Natural killer cell (primary cell): ENCODE results near the gene MYO1C. TPM values are rescaled to one million over a fixed set of nuclear protein-coding genes. Genes with fewer than 3 reads are reported as not detected.

ENCODE experiments used
- ATAC-seq, 3 donors: fragments of 150-1000 bp in 2 of 3; fragments of 200-7000 bp in 1 of 3; cut with Tn5 transposase; 1 replicate in 1 of 3; 2 replicates in 2 of 3; pipeline ENCODE4 v1.10.0; 2021; ENCODE audit warnings: mild to moderate bottlenecking in 2 of 3, moderate library complexity in 2 of 3
- DNase-seq, 2 donors: peaks; one replicate each; pipeline versions ENCODE4 v3.0.0 to v3.0.0-alpha.2; 2013 to 2021; ENCODE audit warnings: mixed read lengths in 1 of 2
- H3K27ac ChIP-seq: one replicate; pipeline ENCODE4 v1.5.1; 2013; ENCODE audit warnings: mild to moderate bottlenecking, low read length
- H3K27me3 ChIP-seq: one replicate; pipeline ENCODE4 v1.6.1; 2013; ENCODE audit warnings: low read length; ENCODE audit not compliant: control insufficient read depth, insufficient read depth
- H3K36me3 ChIP-seq: one replicate; pipeline ENCODE4 v1.6.1; 2013; ENCODE audit warnings: low read length; ENCODE audit not compliant: control insufficient read depth, insufficient read depth
- H3K4me1 ChIP-seq: one replicate; pipeline ENCODE4 v1.6.1; 2013; ENCODE audit warnings: low read length; ENCODE audit not compliant: control insufficient read depth, insufficient read depth
- H3K4me3 ChIP-seq: one replicate; pipeline ENCODE4 v1.5.1; 2013; ENCODE audit warnings: low read length
- H3K9me3 ChIP-seq: one replicate; pipeline ENCODE4 v1.6.1; 2013; ENCODE audit warnings: low read length; ENCODE audit not compliant: control insufficient read depth, insufficient read depth
- H3K27ac Mint-ChIP-seq, 2 donors: one replicate each; pipeline ENCODE4 v1.8.0; 2022; ENCODE audit warnings: mild to moderate bottlenecking in 2 of 2, mixed read lengths in 2 of 2, moderate library complexity in 1 of 2
- H3K27me3 Mint-ChIP-seq, 2 donors: one replicate each; pipeline ENCODE4 v1.8.0; 2022; ENCODE audit warnings: low read depth in 2 of 2, mixed read lengths in 2 of 2
- H3K36me3 Mint-ChIP-seq: one replicate; pipeline ENCODE4 v1.8.0; 2022; ENCODE audit warnings: mixed read lengths
- H3K4me1 Mint-ChIP-seq, 2 donors: one replicate each; pipeline ENCODE4 v1.8.0; 2022; ENCODE audit warnings: mixed read lengths in 2 of 2
- H3K4me3 Mint-ChIP-seq: one replicate; pipeline ENCODE4 v1.8.0; 2022; ENCODE audit warnings: mild to moderate bottlenecking, moderate library complexity, mixed read lengths
- H3K9me3 Mint-ChIP-seq, 2 donors: one replicate each; pipeline ENCODE4 v1.8.0; 2022; ENCODE audit warnings: mixed read lengths in 2 of 2
- WGBS: methylation state at CpG from one replicate; pipeline ENCODE4 v1.1.7; 2013; ENCODE audit warnings: missing lambda C conversion rate; ENCODE audit not compliant: insufficient coverage; 5-methylcytosine and 5-hydroxymethylcytosine counted together
- intact Hi-C: fragments of 100-400 bp; cut with micrococcal nuclease; formaldehyde crosslinking; loops from one replicate; pipeline ENCODE4 v1.14.2; 2022
- total RNA-seq, 4 donors: library from RNA; stranded (reverse); fragments of 120-200 nt in 1 of 4; gene quantifications; one replicate each; pipeline versions ENCODE4 v1.2.3 to v1.2.4, GENCODE V29; 2013 to 2022
- TF ChIP-seq, protein P1 (sequence below): fragments of 200-600 bp; IDR thresholded peaks from one replicate; pipeline ENCODE4 v1.8.0; 2022; ENCODE audit warnings: antibody characterized with exemption

The MYO1C gene
- total RNA-seq, 3 donors from 2014 or later (not counting 1 experiment from before 2014, with no cell fraction given): 4.0 to 39.6 (median 24.0) TPM

- no peaks in the 10 kb centered on the region for H3K27me3 Mint-ChIP-seq
- no peaks in the 10 kb centered on the region for H3K36me3 Mint-ChIP-seq
- intact Hi-C loops: loop anchor here (5.0 kb wide), 1 partner anchor 108 kb away; the partner anchor contains the start of gene SLC43A2
- peaks cover 24% of the 10 kb centered on the region for H3K4me1 ChIP-seq
- TF ChIP-seq, protein P1, sequence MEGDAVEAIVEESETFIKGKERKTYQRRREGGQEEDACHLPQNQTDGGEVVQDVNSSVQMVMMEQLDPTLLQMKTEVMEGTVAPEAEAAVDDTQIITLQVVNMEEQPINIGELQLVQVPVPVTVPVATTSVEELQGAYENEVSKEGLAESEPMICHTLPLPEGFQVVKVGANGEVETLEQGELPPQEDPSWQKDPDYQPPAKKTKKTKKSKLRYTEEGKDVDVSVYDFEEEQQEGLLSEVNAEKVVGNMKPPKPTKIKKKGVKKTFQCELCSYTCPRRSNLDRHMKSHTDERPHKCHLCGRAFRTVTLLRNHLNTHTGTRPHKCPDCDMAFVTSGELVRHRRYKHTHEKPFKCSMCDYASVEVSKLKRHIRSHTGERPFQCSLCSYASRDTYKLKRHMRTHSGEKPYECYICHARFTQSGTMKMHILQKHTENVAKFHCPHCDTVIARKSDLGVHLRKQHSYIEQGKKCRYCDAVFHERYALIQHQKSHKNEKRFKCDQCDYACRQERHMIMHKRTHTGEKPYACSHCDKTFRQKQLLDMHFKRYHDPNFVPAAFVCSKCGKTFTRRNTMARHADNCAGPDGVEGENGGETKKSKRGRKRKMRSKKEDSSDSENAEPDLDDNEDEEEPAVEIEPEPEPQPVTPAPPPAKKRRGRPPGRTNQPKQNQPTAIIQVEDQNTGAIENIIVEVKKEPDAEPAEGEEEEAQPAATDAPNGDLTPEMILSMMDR: no peak
- no peak overlapping the region for H3K4me3 ChIP-seq
- no peaks in the 10 kb centered on the region for H3K9me3 Mint-ChIP-seq
- 92% methylated on average over 7 of the region's 7 CpGs for WGBS
- no peak overlapping the region for H3K4me3 Mint-ChIP-seq
- no peaks in the 10 kb centered on the region for H3K9me3 ChIP-seq
- peaks cover 4% of the 10 kb centered on the region for H3K36me3 ChIP-seq
- ATAC-seq (no peak), DNase-seq (no peak)
- no peak overlapping the region for H3K27ac ChIP-seq
- peaks cover 9 to 11% of the 10 kb centered on the region in 2 donors for H3K4me1 Mint-ChIP-seq
- no peak overlapping the region for H3K27ac Mint-ChIP-seq
- no peaks in the 10 kb centered on the region for H3K27me3 ChIP-seq
Measured at GRCh38 chr17:1519678-1520077, 27.2 kb upstream of the MYO1C start.

DNA sequence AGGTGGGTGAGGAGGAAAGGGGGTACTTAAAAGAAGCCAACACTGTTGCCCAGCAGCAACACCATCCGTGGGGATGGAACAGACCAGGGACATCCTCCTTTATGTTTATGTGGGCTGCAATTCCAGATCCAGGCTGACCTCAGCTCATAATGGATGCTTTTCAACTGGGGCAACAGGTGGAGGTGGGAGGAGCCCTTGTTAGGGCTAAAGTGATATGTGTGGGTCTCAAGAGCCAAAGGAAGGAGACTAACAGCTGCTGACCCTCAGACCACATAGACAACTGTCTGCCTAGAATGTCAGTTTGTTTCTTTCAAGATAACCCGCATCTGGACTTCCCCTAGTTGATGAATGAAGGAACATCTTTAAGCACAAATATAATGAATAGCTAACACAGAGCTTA, 25.9 kb upstream of the MYO1C start:
- peaks cover 25% of the 10 kb centered on the region for H3K4me1 ChIP-seq
- DNase-seq: no peak
- H3K36me3 Mint-ChIP-seq: no peaks in the 10 kb centered on the region
- peaks cover 7% of the 10 kb centered on the region for H3K36me3 ChIP-seq
- intact Hi-C loops: loop anchor here (5.0 kb wide), 1 partner anchor 109 kb away; the partner anchor contains the start of gene SLC43A2
- no peaks in the 10 kb centered on the region for H3K9me3 ChIP-seq
- H3K4me3 Mint-ChIP-seq: peak overlapping the region; percentile 74
- no peak overlapping the region for H3K27ac ChIP-seq
- 81% methylated on average over 2 of the region's 2 CpGs for WGBS
- no peaks in the 10 kb centered on the region for H3K27me3 ChIP-seq
- no peak overlapping the region for H3K4me3 ChIP-seq
- TF ChIP-seq, protein P1: no peak
- peak overlapping the region in 1 of 2 donors; percentile 8 for H3K27ac Mint-ChIP-seq
- H3K4me1 Mint-ChIP-seq: peaks cover 11 to 19% of the 10 kb centered on the region in 2 donors
- H3K9me3 Mint-ChIP-seq: no peaks in the 10 kb centered on the region
- ATAC-seq: no peak
- H3K27me3 Mint-ChIP-seq: no peaks in the 10 kb centered on the region

DNA sequence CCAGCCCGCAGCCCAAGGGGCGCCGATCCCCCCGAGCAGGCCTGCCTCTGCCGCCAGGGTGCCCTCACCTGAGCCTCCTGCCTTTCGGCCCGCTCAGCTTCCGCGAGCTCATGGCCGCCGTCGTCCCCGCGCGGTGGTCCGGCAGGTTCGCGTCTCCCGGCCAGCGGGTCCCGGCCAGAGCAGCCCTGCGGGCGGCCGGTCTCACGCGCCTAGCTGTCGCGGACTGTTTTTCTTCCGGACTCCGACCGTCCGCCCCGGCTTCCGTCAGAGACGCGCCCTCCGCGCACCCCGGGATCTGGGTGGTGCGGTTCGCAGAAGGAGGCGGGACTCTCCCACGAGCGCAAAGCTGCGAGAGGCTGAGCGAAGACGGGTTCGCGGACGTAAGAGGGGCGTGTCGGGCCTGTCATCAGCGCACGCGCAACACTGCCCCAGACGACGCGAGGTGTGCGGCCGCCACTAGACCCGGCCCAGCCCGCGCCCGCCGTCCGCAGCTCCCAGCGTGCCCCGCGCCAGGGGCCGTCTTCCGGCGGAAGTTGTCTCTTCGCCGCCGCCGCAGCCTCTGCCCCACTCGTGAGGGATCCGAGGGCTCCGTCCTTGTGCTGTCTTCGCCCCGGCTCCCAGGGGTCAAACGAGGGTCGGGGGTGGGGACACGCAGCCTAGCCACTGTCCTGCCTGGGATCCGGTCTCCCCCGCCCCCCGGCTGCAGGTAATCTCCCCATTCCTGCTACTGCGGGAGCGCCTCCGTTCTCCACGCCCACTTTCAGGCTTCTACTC, 24.1 kb upstream of the MYO1C start, which contains the start of gene INPP5K:
Gene INPP5K (minus strand): TSS at position 225 of the 774 bp plus-strand sequence. CDS start 113 bp downstream, at position 112.
- TF ChIP-seq, protein P1: no peak
- ATAC-seq (peak; percentile 89 to 98 (median 89)), DNase-seq (peak; percentile 97 to 100)
- Mint-ChIP-seq H3K36me3 (no peaks in the 10 kb centered on the region), H3K4me3 (peak within 1 kb of the TSS; percentile 95), H3K4me1 (peaks cover 11 to 23% of the 10 kb centered on the region in 2 donors), H3K27me3 (no peaks in the 10 kb centered on the region), H3K9me3 (no peaks in the 10 kb centered on the region), H3K27ac (peak within 1 kb of the TSS; percentile 89 to 94)
- intact Hi-C loops: loop anchor here (1.0 to 5.0 kb wide), 3 partner anchors 46 to 111 kb away; partner anchors contain the start of genes CRK, PITPNA and SLC43A2
- Histone ChIP-seq H3K27ac (peak within 1 kb of the TSS; percentile 78), H3K4me1 (peaks cover 25% of the 10 kb centered on the region), H3K4me3 (peak within 1 kb of the TSS; percentile 96), H3K27me3 (no peaks in the 10 kb centered on the region), H3K9me3 (no peaks in the 10 kb centered on the region), H3K36me3 (peaks cover 15% of the 10 kb centered on the region)
- under 1% methylated on average over 91 of the region's 91 CpGs for WGBS
